ENCODE data around the gene GHRHR.

The GHRHR gene

GRCh38 chr7:31002256-31002655 is 38.5 kb downstream of the GHRHR start:
- 94 to 96% methylated on average over 6 of the region's 6 CpGs for WGBS, 2 experiments
- Histone ChIP-seq H3K4me3 (ENCODE audit: insufficient read depth, low read depth, low read length) (no peak overlapping the region), H3K27me3 (ENCODE audit: control insufficient read depth, insufficient read depth, low read length, poor library complexity, severe bottlenecking) (no peaks in the 10 kb centered on the region), H3K9me3 (ENCODE audit: control insufficient read depth, low read length) (no peaks in the 10 kb centered on the region), H3K27ac (ENCODE audit: insufficient read depth, low read depth, low read length, poor library complexity, severe bottlenecking) (no peak overlapping the region), H3K36me3 (ENCODE audit: control insufficient read depth, insufficient read depth, low read length) (no peaks in the 10 kb centered on the region), H3K4me1 (ENCODE audit: control insufficient read depth, insufficient read depth, low read length) (peaks cover 8% of the 10 kb centered on the region)

- Histone ChIP-seq H3K27ac (ENCODE audit: insufficient read depth, low read depth, low read length, poor library complexity, severe bottlenecking) (no peak overlapping the region), H3K27me3 (ENCODE audit: control insufficient read depth, insufficient read depth, low read length, poor library complexity, severe bottlenecking) (no peaks in the 10 kb centered on the region), H3K4me1 (ENCODE audit: control insufficient read depth, insufficient read depth, low read length) (peaks cover 4% of the 10 kb centered on the region), H3K36me3 (ENCODE audit: control insufficient read depth, insufficient read depth, low read length) (no peaks in the 10 kb centered on the region), H3K4me3 (ENCODE audit: insufficient read depth, low read depth, low read length) (no peak overlapping the region), H3K9me3 (ENCODE audit: control insufficient read depth, low read length) (no peaks in the 10 kb centered on the region)
- WGBS, 2 experiments, result 100% methylated on average over 1 to 2 of the region's 2 CpGs
These were observed 39.3 kb downstream of the GHRHR start for GRCh38 chr7:31003097-31003496.

- no peaks in the 10 kb centered on the region for H3K27me3 ChIP-seq (ENCODE audit: control insufficient read depth, insufficient read depth, low read length, poor library complexity, severe bottlenecking)
- peaks cover 4% of the 10 kb centered on the region for H3K4me1 ChIP-seq (ENCODE audit: control insufficient read depth, insufficient read depth, low read length)
- H3K36me3 ChIP-seq (ENCODE audit: control insufficient read depth, insufficient read depth, low read length), result no peaks in the 10 kb centered on the region
- no peaks in the 10 kb centered on the region for H3K9me3 ChIP-seq (ENCODE audit: control insufficient read depth, low read length)
- H3K4me3 ChIP-seq (ENCODE audit: insufficient read depth, low read depth, low read length), result no peak overlapping the region
- H3K27ac ChIP-seq (ENCODE audit: insufficient read depth, low read depth, low read length, poor library complexity, severe bottlenecking), result no peak overlapping the region
- WGBS, 2 experiments, result 92 to 96% methylated on average over 6 of the region's 6 CpGs
These were observed 40.0 kb downstream of the GHRHR start for GRCh38 chr7:31003721-31004120.

GRCh38 chr7:31004393-31004792 is 40.6 kb downstream of the GHRHR start:
- Histone ChIP-seq H3K4me1 (ENCODE audit: control insufficient read depth, insufficient read depth, low read length) (peaks cover 4% of the 10 kb centered on the region), H3K27me3 (ENCODE audit: control insufficient read depth, insufficient read depth, low read length, poor library complexity, severe bottlenecking) (no peaks in the 10 kb centered on the region), H3K4me3 (ENCODE audit: insufficient read depth, low read depth, low read length) (no peak overlapping the region), H3K9me3 (ENCODE audit: control insufficient read depth, low read length) (no peaks in the 10 kb centered on the region), H3K36me3 (ENCODE audit: control insufficient read depth, insufficient read depth, low read length) (no peaks in the 10 kb centered on the region), H3K27ac (ENCODE audit: insufficient read depth, low read depth, low read length, poor library complexity, severe bottlenecking) (no peak overlapping the region)
- 88 to 92% methylated on average over 1 of the region's 1 CpG for WGBS, 2 experiments

GRCh38 chr7:31006857-31007256 is 43.1 kb downstream of the GHRHR start:
- Histone ChIP-seq H3K27ac (ENCODE audit: insufficient read depth, low read depth, low read length, poor library complexity, severe bottlenecking) (no peak overlapping the region), H3K9me3 (ENCODE audit: control insufficient read depth, low read length) (peaks cover 3% of the 10 kb centered on the region), H3K4me1 (ENCODE audit: control insufficient read depth, insufficient read depth, low read length) (no peaks in the 10 kb centered on the region), H3K4me3 (ENCODE audit: insufficient read depth, low read depth, low read length) (no peak overlapping the region), H3K36me3 (ENCODE audit: control insufficient read depth, insufficient read depth, low read length) (no peaks in the 10 kb centered on the region), H3K27me3 (ENCODE audit: control insufficient read depth, insufficient read depth, low read length, poor library complexity, severe bottlenecking) (no peaks in the 10 kb centered on the region)
- 90 to 93% methylated on average over 6 of the region's 6 CpGs for WGBS, 2 experiments

- no peaks in the 10 kb centered on the region for H3K4me1 ChIP-seq (ENCODE audit: control insufficient read depth, insufficient read depth, low read length)
- H3K9me3 ChIP-seq (ENCODE audit: control insufficient read depth, low read length), result peaks cover 3% of the 10 kb centered on the region
- H3K27me3 ChIP-seq (ENCODE audit: control insufficient read depth, insufficient read depth, low read length, poor library complexity, severe bottlenecking), result no peaks in the 10 kb centered on the region
- 76 to 79% methylated on average over 5 of the region's 5 CpGs for WGBS, 2 experiments
- H3K36me3 ChIP-seq (ENCODE audit: control insufficient read depth, insufficient read depth, low read length), result no peaks in the 10 kb centered on the region
- H3K27ac ChIP-seq (ENCODE audit: insufficient read depth, low read depth, low read length, poor library complexity, severe bottlenecking), result no peak overlapping the region
- no peak overlapping the region for H3K4me3 ChIP-seq (ENCODE audit: insufficient read depth, low read depth, low read length)
These were observed 43.9 kb downstream of the GHRHR start for GRCh38 chr7:31007634-31008033.

GRCh38 chr7:31014826-31015225 is 51.1 kb downstream of the GHRHR start:
- H3K4me3 ChIP-seq (ENCODE audit: insufficient read depth, low read depth, low read length), result no peak overlapping the region
- H3K9me3 ChIP-seq (ENCODE audit: control insufficient read depth, low read length), result peaks cover 3% of the 10 kb centered on the region
- 90 to 99% methylated on average over 3 of the region's 3 CpGs for WGBS, 2 experiments
- H3K27me3 ChIP-seq (ENCODE audit: control insufficient read depth, insufficient read depth, low read length, poor library complexity, severe bottlenecking), result no peaks in the 10 kb centered on the region
- H3K4me1 ChIP-seq (ENCODE audit: control insufficient read depth, insufficient read depth, low read length), result peaks cover 10% of the 10 kb centered on the region
- no peaks in the 10 kb centered on the region for H3K36me3 ChIP-seq (ENCODE audit: control insufficient read depth, insufficient read depth, low read length)
- H3K27ac ChIP-seq (ENCODE audit: insufficient read depth, low read depth, low read length, poor library complexity, severe bottlenecking), result no peak overlapping the region

- Histone ChIP-seq H3K27me3 (ENCODE audit: control insufficient read depth, insufficient read depth, low read length, poor library complexity, severe bottlenecking) (no peaks in the 10 kb centered on the region), H3K9me3 (ENCODE audit: control insufficient read depth, low read length) (no peaks in the 10 kb centered on the region), H3K4me3 (ENCODE audit: insufficient read depth, low read depth, low read length) (no peak overlapping the region), H3K27ac (ENCODE audit: insufficient read depth, low read depth, low read length, poor library complexity, severe bottlenecking) (no peak overlapping the region), H3K36me3 (ENCODE audit: control insufficient read depth, insufficient read depth, low read length) (no peaks in the 10 kb centered on the region), H3K4me1 (ENCODE audit: control insufficient read depth, insufficient read depth, low read length) (peaks cover 10% of the 10 kb centered on the region)
- 85 to 93% methylated on average over 7 of the region's 7 CpGs for WGBS, 2 experiments
These were observed 53.4 kb downstream of the GHRHR start for GRCh38 chr7:31017032-31017675.

- peaks cover 10% of the 10 kb centered on the region for H3K4me1 ChIP-seq (ENCODE audit: control insufficient read depth, insufficient read depth, low read length)
- H3K27ac ChIP-seq (ENCODE audit: insufficient read depth, low read depth, low read length, poor library complexity, severe bottlenecking), result no peak overlapping the region
- 90 to 93% methylated on average over 5 of the region's 5 CpGs for WGBS, 2 experiments
- no peaks in the 10 kb centered on the region for H3K36me3 ChIP-seq (ENCODE audit: control insufficient read depth, insufficient read depth, low read length)
- H3K27me3 ChIP-seq (ENCODE audit: control insufficient read depth, insufficient read depth, low read length, poor library complexity, severe bottlenecking), result no peaks in the 10 kb centered on the region
- no peak overlapping the region for H3K4me3 ChIP-seq (ENCODE audit: insufficient read depth, low read depth, low read length)
- H3K9me3 ChIP-seq (ENCODE audit: control insufficient read depth, low read length), result no peaks in the 10 kb centered on the region
These were observed 54.0 kb downstream of the GHRHR start for GRCh38 chr7:31017721-31018120.

GRCh38 chr7:31019509-31019908 is 55.8 kb downstream of the GHRHR start:
- WGBS, 2 experiments, result 86 to 89% methylated on average over 1 of the region's 1 CpG
- H3K4me1 ChIP-seq (ENCODE audit: control insufficient read depth, insufficient read depth, low read length), result peaks cover 10% of the 10 kb centered on the region

GRCh38 chr7:31020161-31020560 is 56.4 kb downstream of the GHRHR start:
- Histone ChIP-seq H3K27ac (ENCODE audit: insufficient read depth, low read depth, low read length, poor library complexity, severe bottlenecking) (no peak overlapping the region), H3K9me3 (ENCODE audit: control insufficient read depth, low read length) (no peaks in the 10 kb centered on the region), H3K36me3 (ENCODE audit: control insufficient read depth, insufficient read depth, low read length) (no peaks in the 10 kb centered on the region), H3K4me3 (ENCODE audit: insufficient read depth, low read depth, low read length) (no peak overlapping the region), H3K27me3 (ENCODE audit: control insufficient read depth, insufficient read depth, low read length, poor library complexity, severe bottlenecking) (no peaks in the 10 kb centered on the region), H3K4me1 (ENCODE audit: control insufficient read depth, insufficient read depth, low read length) (peaks cover 10% of the 10 kb centered on the region)
- WGBS, 2 experiments, result 87 to 88% methylated on average over 3 of the region's 3 CpGs

More at GRCh38 chr7:31019509-31019908, 55.8 kb downstream of the GHRHR start:
- Histone ChIP-seq H3K9me3 (ENCODE audit: control insufficient read depth, low read length) (no peaks in the 10 kb centered on the region), H3K36me3 (ENCODE audit: control insufficient read depth, insufficient read depth, low read length) (no peaks in the 10 kb centered on the region), H3K27ac (ENCODE audit: insufficient read depth, low read depth, low read length, poor library complexity, severe bottlenecking) (no peak overlapping the region), H3K4me3 (ENCODE audit: insufficient read depth, low read depth, low read length) (no peak overlapping the region), H3K27me3 (ENCODE audit: control insufficient read depth, insufficient read depth, low read length, poor library complexity, severe bottlenecking) (no peaks in the 10 kb centered on the region)

Data from ectodermal cell (in vitro differentiated cells).